NCI-H2081 (cell line): ENCODE data around the gene BTRC.

ENCODE experiments used
- DNase-seq, 2 experiments: peaks; one replicate each; lab custom pipeline; 2025; lab: John Stamatoyannopoulos, UW

Gene BTRC

DNA sequence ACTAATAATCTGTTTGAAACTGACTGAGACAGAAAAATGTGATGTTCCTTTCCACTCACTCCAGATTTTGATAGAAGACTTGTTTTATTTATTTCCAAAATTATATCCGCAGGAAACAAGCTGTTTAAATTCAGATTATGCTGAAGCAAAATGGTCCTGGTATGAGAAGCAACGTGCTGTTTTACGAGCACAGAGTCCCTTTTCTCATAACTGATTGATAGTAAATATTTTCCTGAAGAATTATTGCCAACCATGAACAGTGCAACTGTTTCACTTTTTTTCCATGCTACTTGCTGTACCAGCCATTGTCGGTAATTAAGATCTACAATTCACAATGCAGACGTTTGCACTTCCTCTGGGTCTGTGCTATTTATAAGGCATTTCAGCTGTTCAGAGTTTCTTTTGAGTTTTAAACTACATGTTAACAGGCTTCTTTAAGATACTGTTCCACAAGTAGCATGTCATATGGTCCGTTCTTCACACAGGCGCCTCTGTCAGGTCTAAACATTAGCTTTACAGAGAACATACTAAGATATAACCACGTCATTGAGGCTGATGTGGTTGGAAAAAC lies 130.3 kb downstream of the BTRC start:
- DNase-seq = no peak

DNA sequence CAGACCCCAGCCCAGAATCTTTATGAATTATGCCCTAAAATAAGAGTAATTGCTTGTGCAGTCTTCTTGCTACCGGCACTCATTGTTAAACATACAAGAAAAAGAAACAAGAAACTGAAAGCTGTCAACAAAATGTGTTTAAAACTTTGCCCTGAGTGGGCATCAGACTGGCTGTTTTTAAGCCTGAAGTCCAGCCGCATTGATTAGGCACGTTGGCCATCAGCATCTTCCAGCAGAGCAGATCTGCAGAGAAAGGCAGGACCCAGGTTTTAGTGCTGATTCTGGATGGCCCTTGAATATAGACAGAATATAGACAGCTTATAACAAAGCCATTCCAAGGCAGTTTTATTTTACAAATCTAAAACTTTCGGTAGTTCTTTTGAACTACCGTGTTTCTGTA lies 131.2 kb downstream of the BTRC start:
- no peak for DNase-seq

DNA sequence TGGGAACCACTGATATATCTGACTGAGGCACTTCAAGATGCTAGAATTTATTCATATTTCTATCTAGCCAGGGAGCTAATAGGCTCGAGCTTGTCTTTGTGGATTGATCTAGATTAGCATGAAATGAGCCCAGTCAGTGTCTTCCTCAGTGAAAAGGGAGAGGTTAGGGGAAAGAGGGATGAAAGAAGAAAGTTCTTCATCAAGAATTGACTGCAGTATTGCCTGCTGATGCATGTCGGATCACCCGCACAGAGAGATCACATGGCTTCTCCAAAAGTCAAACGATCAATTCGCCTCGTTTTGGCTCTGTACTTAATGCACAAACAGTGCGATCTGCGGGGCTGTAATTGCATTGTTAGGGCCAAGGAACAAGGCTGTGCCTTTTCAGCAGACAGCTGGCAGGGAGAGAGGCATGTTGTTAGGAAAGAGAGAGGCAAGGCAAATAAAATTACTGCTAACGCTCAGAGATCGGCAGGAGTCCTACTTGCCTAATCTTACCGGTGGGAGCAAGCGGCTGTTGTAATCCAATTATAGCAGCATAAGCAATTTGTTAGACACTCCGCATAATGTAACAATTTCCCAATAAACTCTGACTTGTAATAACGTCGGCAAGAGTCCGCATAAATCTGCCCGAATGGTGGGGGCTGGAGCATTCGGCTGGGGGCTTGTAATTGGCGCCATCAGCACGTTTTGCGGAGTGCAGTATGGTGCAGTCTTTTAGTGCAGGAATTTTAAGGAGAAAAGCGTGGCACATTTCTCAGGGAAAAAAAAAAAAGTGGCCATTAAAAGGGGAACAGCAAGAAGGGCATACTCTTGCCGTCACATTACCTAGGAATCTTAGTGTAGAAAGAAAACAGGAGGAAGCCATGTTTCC lies 132.0 kb downstream of the BTRC start:
- DNase-seq = peak; percentile 52 to 83

DNA sequence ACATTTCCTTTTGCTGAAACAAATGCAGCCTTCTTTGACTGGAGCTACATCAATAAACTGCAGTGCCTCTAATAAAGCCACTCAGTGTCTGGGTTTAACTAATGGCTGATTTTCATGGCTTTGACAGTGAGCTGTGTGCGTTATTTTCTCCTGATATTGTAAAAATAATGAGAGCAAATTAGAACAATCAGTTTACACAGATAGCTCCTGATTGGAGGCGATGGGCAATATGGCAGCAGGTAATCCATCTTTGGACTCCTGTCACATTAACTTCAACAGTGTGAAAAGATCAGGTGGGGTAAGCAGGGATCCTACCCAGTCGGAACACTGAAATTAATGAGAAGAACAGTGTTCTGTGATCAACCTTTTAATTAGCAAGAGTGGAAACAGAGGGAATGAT lies 133.4 kb downstream of the BTRC start:
- DNase-seq = no peak

DNA sequence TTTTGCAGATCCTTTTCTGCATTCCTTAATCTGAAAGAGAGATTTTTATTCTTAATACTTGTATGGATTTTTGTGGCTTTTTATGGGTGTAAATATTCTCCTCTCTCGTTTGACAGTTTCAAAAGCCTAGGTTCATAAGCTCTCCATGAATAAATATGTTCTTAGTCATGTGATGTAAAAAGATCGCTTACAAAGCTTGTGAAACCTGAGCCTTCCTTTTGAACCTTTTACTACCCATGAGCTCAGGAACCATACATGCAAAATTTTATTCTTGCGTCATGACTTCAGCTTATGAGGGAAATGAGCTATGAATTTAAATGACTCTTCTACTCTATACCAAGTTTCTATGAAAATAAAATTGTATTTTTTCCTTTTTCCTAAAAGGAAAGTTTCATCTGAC lies 135.4 kb downstream of the BTRC start:
- peak; percentile 27 to 67 for DNase-seq

DNA sequence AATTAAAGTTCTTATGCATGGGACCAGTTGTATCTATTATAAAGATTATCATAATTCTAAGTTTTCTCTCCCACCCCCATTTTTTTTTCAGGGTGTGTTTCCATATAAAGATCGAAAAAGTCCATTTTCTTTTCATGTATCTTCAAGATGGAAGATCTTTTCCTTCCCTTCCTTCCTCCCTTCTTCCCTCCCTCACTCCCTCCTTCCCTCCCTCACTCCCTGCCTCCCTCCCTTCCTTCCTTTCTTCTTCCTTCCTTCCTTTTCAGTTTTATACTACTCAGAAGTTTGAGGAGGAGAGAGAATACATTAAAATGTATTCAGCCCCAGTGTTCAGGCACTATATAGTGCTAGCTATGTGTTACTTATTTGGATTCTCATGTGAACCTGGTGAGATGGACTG lies 136.1 kb downstream of the BTRC start:
- DNase-seq = no peak

DNA sequence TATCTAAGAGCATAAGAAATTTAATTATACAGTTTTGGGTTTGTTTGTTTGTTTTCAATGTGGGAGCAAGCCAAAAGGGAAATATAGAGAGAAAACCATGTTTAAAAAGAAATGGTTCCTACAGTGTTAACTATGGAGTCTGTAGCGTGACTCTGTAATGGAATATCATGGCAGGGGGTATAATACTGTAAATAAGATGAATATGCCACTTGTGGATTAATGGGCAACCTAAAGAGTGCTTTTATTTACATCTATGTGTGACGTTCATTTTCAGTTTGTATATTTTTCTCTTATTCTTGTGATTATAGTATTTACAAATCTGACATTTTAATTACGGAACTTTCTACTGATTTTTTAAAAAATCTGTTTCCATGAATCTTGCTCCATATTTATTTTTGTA lies 138.2 kb downstream of the BTRC start:
- peak; percentile 33 to 81 for DNase-seq

DNA sequence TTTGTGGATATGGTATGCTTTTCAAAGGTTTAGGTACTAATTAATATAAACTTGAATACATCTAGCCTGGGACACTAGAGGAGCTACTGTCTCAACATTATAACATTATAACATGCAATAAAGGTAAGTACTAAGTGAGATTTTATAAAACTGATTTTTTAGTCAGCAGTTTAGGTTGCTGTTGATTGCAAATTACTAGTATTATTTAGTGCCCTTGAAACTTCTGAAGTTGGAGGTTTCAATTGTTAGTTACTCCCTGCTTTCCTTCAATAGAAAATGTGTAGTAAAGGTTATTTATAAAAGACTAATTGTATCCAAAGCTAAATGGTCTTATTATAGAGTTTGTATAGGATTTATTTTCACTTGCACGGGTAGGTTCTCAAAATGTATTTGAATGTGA lies 138.8 kb downstream of the BTRC start:
- no peak for DNase-seq

DNA sequence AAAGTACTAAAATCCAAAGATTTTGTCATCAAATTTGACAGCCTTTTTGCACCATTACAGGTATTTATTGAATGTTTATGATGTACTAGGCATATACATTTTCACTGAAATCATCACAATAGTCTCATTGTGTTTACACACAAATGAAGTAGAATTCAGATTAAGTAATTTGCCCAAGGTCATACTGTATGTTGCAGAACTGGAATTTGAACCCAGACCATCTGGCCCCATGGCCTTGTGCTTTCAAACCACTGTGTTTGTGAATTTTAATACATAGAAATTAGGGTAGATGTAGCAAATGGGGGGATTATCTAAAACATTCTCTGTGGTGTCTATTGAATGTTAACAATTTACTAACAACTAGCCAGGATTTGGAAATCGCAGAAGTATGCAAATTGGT lies 139.3 kb downstream of the BTRC start:
- DNase-seq = no peak

DNA sequence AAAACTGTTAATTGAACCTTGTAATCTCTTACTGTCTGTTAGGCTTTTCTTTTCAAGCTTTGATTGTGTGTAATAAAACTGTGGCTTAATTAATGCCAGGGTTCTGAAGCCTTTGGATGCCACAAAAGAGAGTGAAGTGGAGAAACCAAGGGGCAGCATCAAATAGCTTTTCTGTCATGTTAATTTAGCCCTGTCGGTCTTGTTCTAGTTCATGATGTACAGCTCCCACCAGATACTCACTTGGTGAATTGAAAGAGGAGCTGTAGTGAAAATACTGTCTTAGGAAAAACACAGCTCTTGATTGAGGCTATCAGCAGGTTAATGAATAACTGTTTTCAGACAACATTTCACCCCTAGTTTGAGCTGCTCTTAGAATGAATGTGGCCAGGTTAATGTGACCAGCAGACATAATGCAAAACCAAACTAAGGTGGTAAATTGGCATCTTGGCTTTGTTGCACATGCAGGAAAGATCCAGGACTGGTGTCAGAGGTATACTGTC lies 139.9 kb downstream of the BTRC start:
- DNase-seq = no peak

DNA sequence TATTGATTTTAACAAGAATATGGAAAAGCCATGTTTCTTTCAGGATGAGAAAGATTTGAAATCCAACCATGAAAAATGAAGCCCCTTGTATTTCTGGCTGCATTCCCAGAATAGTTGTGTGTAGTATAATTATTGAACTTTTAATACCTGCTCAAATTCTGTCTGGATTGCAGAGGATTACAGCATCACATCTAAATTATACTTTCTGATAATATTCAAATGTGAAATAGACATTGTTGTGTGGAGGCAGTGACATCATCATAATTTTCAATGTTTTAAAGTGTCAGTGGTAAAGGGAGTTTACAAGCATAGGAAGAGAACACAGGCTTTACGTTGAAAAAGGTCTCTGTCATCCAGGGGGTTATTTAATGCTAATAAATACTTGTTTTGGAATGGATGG lies 140.7 kb downstream of the BTRC start:
- DNase-seq = no peak

DNA sequence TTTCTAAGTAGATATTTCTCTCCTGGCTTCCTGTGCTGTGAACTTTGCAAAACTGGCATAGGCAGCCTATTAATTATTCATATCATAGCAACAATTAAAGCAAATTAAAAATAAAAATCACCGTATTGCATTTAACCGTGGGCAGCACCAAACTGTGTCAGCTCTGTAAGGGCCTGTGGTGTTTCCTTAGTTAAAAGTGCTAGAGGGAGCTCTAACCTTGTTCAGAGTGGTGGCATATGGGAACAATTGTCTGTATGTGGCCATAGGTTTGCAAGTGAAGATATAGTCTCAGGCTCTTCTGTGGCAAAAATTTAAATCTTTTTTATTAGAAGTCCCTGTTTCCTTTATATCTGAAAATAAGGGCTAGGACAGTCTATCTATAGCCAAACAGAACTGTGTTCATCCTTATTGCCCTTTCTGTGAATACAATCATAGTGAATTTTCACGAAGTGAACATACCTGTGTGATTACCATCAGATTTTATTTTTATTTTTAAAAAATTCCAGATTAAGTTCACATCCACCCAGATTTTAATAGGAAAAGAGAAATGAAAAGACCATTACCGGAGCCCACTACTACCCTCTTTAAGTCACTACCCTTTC lies 141.5 kb downstream of the BTRC start:
- DNase-seq = peak; percentile 11 to 36

DNA sequence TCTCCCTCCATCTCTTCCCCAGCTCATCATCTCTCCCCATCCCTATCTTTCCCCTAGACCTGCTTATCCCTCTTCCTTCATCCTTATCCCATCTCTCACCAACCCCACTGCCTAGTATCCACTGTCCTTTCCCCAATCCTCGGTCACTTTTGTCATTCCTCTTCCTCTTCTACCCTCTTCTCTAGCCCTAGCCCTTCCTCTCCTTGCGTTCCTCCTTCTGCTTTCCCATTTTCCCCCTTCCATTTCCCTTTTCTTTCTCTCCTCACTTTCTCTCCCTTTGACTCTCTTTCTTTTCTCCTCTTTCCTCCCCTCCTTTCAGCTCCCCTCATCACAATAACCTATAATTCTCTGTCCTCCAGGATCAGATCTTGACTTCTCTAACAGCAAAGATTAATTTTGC lies 150.5 kb downstream of the BTRC start:
- DNase-seq = no peak

DNA sequence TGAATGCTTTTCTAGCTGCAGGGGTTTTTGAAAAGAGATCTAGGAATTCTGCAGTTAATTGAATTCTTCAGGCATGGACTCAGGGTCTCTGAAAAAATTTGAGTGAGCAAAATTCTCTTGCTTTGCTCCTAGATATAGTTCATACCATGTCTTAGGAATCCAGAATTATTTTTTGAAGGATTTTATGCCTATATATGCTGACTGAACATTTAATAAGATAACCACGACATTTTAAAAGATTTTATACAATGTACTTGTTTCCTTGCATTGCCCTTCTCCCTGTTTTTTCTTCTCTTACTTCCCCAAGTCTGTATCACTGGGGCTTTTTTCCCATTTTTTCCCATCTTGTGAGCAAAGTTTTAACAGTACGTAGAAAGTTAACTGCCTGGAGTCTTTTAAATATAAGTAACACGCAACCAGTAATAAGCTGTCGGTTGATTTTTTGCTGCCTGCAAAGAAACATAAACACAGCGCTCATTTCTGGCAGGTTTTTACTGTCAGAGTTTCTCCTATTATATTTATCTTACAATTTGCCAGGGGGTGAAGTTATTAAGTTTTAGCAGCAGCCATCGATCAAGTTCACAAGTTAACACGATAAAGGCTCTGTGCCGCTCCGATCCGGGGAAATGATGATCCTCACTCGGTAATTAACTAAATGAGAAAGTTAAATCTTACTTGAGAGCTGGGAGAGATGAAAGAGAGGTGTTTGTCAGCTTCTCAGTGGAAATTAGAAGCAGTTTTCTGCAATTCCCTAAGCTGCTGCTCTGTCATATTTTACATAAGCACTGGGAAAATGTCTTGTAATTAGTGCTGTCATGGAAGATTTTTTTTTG lies 153.1 kb downstream of the BTRC start:
- DNase-seq = no peak

DNA sequence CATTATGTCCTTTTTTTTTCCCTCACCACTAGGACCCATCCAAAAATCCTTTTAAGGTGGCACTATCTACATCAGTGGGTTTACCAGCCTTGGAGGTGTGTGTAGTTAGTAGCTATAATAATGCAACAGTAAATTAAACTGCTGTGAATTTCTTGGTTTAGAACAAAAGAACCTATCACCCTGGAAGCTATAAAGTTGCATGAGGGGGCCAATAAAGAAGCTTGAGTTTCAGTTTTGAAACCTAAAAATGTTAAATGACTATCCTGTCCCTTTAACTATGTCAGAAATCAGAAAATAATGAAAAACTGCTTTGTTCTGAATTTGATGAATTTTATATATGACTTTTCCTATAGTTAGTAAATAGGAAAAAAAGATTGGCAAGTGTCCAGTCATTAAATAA lies 153.9 kb downstream of the BTRC start:
- peak in 1 of 2 experiments; percentile 11 for DNase-seq

DNA sequence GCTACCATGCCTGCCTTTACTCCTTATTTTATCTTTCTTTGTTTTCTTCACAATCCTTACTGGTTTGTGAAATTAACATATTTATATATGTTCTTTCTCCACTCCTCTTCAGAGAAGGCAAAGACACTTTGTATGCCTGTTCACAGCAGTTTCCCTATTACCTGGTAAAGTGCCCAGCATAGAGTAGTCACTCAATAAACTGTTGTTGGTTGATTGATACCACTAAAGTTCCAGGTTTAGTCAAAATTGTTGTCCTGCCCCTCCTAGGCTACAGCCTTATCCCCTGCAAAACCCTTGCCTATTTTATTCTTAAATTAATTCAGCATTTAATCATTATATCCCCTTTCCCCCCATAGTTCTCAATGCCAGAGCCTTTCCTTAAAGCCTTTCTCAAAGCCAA lies 158.0 kb downstream of the BTRC start:
- no peak for DNase-seq

DNA sequence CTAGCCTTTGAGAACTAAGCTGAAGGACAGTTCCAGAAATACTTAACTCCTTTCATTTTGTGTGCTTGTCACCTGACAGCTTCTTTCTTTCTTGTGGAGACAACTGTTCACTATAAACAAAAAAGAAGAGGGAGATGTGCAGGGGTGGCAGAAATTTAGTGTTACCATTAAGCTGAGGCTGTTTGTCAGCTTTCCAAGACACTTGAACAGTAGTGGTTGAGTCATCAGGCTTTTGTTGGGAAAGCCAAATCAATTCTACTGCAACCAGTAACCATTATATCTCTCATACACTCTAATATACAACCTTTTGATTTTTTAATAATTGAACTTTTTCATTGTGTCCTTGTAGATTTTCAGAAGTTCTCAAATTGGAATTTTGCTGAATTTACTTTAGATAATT lies 158.8 kb downstream of the BTRC start:
- no peak for DNase-seq

DNA sequence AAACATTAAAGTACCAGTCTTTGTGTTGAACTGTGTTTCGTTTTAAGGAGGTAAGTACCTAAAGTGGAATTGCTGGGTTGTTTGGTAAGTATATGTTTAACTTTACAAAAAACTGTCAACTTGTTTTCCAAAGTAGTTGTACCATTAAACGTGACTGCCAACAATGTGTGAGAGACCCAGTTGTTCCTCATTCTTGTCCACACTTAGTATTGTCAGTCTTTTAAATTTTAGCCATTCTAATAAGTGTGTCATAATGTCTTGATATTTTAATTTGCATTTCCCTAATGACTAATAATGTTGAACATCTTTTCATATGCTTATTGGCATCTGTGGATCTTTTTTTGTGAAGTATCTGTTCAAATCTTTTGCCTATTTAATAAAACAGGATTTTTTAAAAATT lies 159.8 kb downstream of the BTRC start:
- DNase-seq = no peak

DNA sequence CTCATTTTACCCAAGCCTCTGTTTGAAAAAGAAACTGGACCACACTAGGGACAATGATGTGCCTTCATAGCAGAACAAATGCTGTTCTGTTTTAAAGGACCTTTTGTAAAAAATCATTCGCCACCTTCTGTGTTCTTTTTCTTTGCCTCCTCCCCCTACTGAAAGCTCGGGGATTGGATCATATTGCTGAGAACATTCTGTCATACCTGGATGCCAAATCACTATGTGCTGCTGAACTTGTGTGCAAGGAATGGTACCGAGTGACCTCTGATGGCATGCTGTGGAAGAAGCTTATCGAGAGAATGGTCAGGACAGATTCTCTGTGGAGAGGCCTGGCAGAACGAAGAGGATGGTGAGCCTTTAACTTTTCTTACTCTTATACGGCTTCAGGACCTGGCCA lies 171.9 kb downstream of the BTRC start:
- no peak for DNase-seq

DNA sequence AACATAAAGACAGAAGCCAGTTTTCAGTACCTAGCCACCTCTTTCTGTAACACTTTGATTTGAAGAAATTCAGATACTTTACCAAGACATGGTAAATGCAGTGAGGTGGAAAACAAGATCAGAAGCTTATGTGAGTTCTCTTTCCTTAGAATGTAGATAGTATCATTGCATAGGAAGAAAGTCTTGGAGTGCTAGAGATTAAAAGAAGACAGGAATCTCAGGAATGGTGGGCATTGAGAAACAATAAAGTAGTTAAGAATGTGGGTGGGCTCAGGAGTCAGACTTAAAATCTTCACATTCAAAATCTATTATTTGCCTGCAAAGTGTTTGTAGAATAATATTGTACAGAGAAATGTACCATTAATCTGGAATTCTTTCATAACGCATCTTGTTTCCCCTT lies 175.2 kb downstream of the BTRC start:
- no peak for DNase-seq

DNA sequence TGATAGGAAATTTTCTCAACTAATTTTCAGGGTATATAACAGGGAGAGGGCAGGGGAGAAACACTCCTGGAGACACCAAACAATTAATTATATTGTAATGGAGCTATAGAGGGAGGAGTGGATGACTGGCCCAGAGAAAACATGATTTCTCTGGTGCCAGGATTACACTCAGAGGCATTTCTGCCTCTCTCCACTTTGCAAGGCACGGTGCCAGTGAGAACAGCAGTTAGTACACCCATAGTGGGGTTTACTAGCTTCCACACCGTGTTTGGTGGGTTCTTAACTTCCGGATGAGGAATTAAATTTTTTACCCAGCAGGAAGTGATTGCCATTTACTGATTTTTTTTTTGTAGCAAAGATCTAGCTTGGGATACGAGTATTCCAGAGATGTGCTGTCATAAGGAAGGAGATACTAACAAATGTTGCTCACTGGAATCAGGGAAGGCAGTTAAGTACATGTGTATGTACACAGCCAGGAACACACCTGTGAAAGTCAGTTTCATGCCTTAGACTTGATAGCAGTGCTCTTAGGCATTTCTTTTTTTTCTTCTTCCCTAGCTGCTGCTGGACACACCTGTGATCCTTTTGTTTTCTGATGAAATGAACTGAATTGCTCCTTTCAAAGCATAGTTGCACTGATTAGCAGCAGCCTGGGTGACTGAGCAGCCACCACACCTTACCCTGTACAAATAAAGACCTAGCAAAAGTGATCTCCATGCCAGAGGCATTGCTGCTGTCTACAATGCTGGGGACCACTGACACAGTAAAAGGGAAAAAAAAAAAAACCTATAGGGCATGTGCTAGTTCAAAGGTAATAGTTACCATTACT lies 176.0 kb downstream of the BTRC start:
- DNase-seq = peak in 1 of 2 experiments; percentile 15
